GM23338 (cell line): ENCODE data around the gene AKAP7.

Experiments used
- CTCF ChIP-seq, 2 experiments: fragments of 200-600 bp in 1 of 2; sonication (generic) in 1 of 2; conservative IDR thresholded peaks; 2 replicates each; pipeline versions ENCODE4 v1.5.1 to v1.6.1; 2016 to 2017; ENCODE audit warnings: antibody characterized with exemption in 2 of 2, low read depth in 2 of 2, mild to moderate bottlenecking in 2 of 2, moderate library complexity in 1 of 2
- ETS1 ChIP-seq: IDR thresholded peaks from 2 replicates; pipeline ENCODE4 v1.6.1; 2016; ENCODE audit warnings: antibody characterized with exemption
- POLR2AphosphoS5 ChIP-seq: IDR thresholded peaks from 2 replicates; pipeline ENCODE4 v1.6.1; 2016; ENCODE audit warnings: antibody characterized with exemption, low read depth
- REST ChIP-seq: IDR thresholded peaks from one replicate; pipeline ENCODE4 v1.6.1; 2018; ENCODE audit warnings: antibody characterized with exemption; ENCODE audit not compliant: unreplicated experiment

- TF ChIP-seq POLR2AphosphoS5, result no peak
- no peak for TF ChIP-seq CTCF (conservative IDR thresholded peaks at IDR 0.05; ENCODE audit: low read depth in 2 of 2)
- TF ChIP-seq REST, result no peak
- TF ChIP-seq ETS1, result no peak
Observed at GRCh38 chr6:131317516-131317915, 182.2 kb downstream of the AKAP7 start.
